K562 (cell line): Measurements from ENCODE around the gene SMIM30. TPM values are rescaled to one million over a fixed set of nuclear protein-coding genes. Genes with fewer than 3 reads are reported as not detected.

Source experiments
- ATAC-seq: fragments of 200-7000 bp; cut with Tn5 transposase; 3 replicates; pipeline ENCODE4 v1.9.1; 2020; ENCODE audit warnings: moderate library complexity
- BruUV-seq: library from RNA; stranded (reverse); fragments of 400-500 nt; replicated peaks from 2 replicates; lab custom pipeline; 2021; lab: Mats Ljungman, UMichigan
- CTCF ChIA-PET: fragments of 300-600 bp; formaldehyde crosslinking; extraction: SDS; loops from one replicate; lab custom pipeline; 2021; ENCODE audit warnings: low intra/inter-chr PET ratio; lab: Yijun Ruan, JAX
- POLR2A ChIA-PET: fragments of 300-600, 350-650 bp; sonication (Branson Sonifier 250); formaldehyde crosslinking; extraction: SDS; loops from one replicate; lab custom pipeline; 2021; ENCODE audit warnings: antibody characterized with exemption, inconsistent platforms; lab: Yijun Ruan, JAX
- DNase-seq, 4 experiments: peaks; one replicate each; pipeline versions ENCODE4 v3.0.0 to v3.0.0-alpha.2; 2011 to 2018; ENCODE audit warnings: low spot score in 3 of 4, mixed read lengths in 3 of 4; ENCODE audit errors: extremely low read depth in 1 of 4
- FAIRE-seq: peaks from 2 replicates; lab custom pipeline; 2011; peaks lifted over from hg19 to GRCh38; lab: Jason Lieb, UNC
- H2AFZ ChIP-seq: 2 replicates; pipeline ENCODE4 v1.6.0; 2011; ENCODE audit warnings: low read depth, low read length, control low read depth, inconsistent platforms
- H3K27ac ChIP-seq: fragments of 200-600 bp; 3 replicates; pipeline ENCODE4 v1.8.0; 2011; ENCODE audit warnings: low read depth, mild to moderate bottlenecking, control low read depth, inconsistent platforms, low read length, moderate library complexity, mixed read lengths; ENCODE audit errors: extremely low read depth
- H3K27me3 ChIP-seq, 2 experiments: fragments of 300-600 bp in 1 of 2; 2 replicates in 1 of 2; 3 replicates in 1 of 2; pipeline versions ENCODE4 v1.6.0 to v1.8.0; 2011; ENCODE audit warnings: inconsistent platforms in 2 of 2, low read length in 2 of 2, mild to moderate bottlenecking in 1 of 2, mixed read lengths in 1 of 2, moderate library complexity in 1 of 2; ENCODE audit not compliant: control insufficient read depth in 2 of 2, insufficient read depth in 2 of 2
- H3K36me3 ChIP-seq: fragments of 300-600 bp; 3 replicates; pipeline ENCODE4 v1.8.0; 2011; ENCODE audit warnings: mild to moderate bottlenecking, low read length, inconsistent platforms; ENCODE audit not compliant: control insufficient read depth, insufficient read depth
- H3K4me1 ChIP-seq, 2 experiments: fragments of 200-600 bp in 1 of 2; replicated peaks in 1 of 2; 2 replicates in 1 of 2; 3 replicates in 1 of 2; pipeline versions ENCODE4 v1.5.1 to v1.8.0; 2011; ENCODE audit warnings: inconsistent platforms in 2 of 2, low read length in 2 of 2, mild to moderate bottlenecking in 1 of 2, mixed read lengths in 1 of 2, moderate library complexity in 1 of 2; ENCODE audit not compliant: control insufficient read depth in 2 of 2, insufficient read depth in 2 of 2
- H3K4me2 ChIP-seq: 2 replicates; pipeline ENCODE4 v1.6.1; 2011; ENCODE audit warnings: low read length, control low read depth, inconsistent platforms, mixed read lengths; ENCODE audit not compliant: insufficient read depth
- H3K4me3 ChIP-seq: fragments of 200-600 bp; sonication (generic), shearing (Covaris generic); 2 replicates; pipeline ENCODE4 v1.5.1; 2016; ENCODE audit warnings: control low read depth, inconsistent platforms
- H3K79me2 ChIP-seq: fragments of 200-600 bp; 3 replicates; pipeline ENCODE4 v1.8.0; 2011; ENCODE audit warnings: low read length, inconsistent platforms; ENCODE audit not compliant: control insufficient read depth, insufficient read depth
- H3K9ac ChIP-seq, 2 experiments: 2 replicates each; pipeline versions ENCODE4 v1.6.0 to v1.6.1; 2011; ENCODE audit warnings: low read depth in 2 of 2, low read length in 2 of 2, control low read depth in 1 of 2, inconsistent platforms in 1 of 2, mild to moderate bottlenecking in 1 of 2, mixed read lengths in 1 of 2; ENCODE audit not compliant: insufficient read depth in 1 of 2
- H3K9me1 ChIP-seq: one replicate; pipeline ENCODE4 v1.6.0; 2011; ENCODE audit warnings: inconsistent platforms, mild to moderate bottlenecking, low read length, moderate library complexity; ENCODE audit not compliant: control insufficient read depth, insufficient read depth
- H3K9me3 ChIP-seq: replicated peaks from 2 replicates; pipeline ENCODE4 v1.5.1; 2011; ENCODE audit warnings: low read depth, low read length, inconsistent platforms; ENCODE audit not compliant: control insufficient read depth, insufficient read depth
- H4K20me1 ChIP-seq: replicated peaks from 2 replicates; pipeline ENCODE4 v1.6.1; 2011; ENCODE audit warnings: low read length, inconsistent platforms, mixed read lengths; ENCODE audit not compliant: control insufficient read depth, insufficient read depth
- CTCF ChIP-seq, 3 experiments: IDR thresholded peaks in 2 of 3; conservative IDR thresholded peaks in 1 of 3; 2 replicates each; pipeline ENCODE4 v1.5.1; 2011 to 2012; ENCODE audit warnings: low read length in 3 of 3, mild to moderate bottlenecking in 3 of 3, control low read depth in 2 of 3, improper control_type of control experiment in 1 of 3, inconsistent platforms in 1 of 3, low read depth in 1 of 3, mixed read lengths in 1 of 3, moderate library complexity in 1 of 3; ENCODE audit not compliant: insufficient read depth in 2 of 3
- GMEB1 ChIP-seq: fragments of 250-450 bp; sonication (Bioruptor Pico); IDR thresholded peaks from 2 replicates; pipeline ENCODE4 v1.4.0; 2020; ENCODE audit warnings: mild to moderate bottlenecking
- MCM3 ChIP-seq: fragments of 450-650 bp; IDR thresholded peaks from 2 replicates; pipeline ENCODE4 v1.6.1; 2016
- MED1 ChIP-seq: sonication (generic); formaldehyde crosslinking; IDR thresholded peaks from 2 replicates; pipeline ENCODE4 v1.8.1; 2023; ENCODE audit warnings: missing genetic modification reagents, borderline replicate concordance
- TAF1 ChIP-seq: IDR thresholded peaks from 2 replicates; pipeline ENCODE4 v1.6.1; 2011; ENCODE audit warnings: mild to moderate bottlenecking, low read length, moderate library complexity; ENCODE audit not compliant: insufficient read depth, control insufficient read depth, severe bottlenecking; ENCODE audit errors: extremely low read depth
- TEAD4 ChIP-seq, 2 experiments: sonication (generic) in 1 of 2; formaldehyde crosslinking in 1 of 2; IDR thresholded peaks; 2 replicates each; pipeline versions ENCODE4 v1.6.1 to v1.8.0; 2012 to 2022; ENCODE audit warnings: borderline replicate concordance in 1 of 2, inconsistent platforms in 1 of 2, low read length in 1 of 2, mild to moderate bottlenecking in 1 of 2, missing genetic modification reagents in 1 of 2
- ZFP91 ChIP-seq: sonication (generic); formaldehyde crosslinking; IDR thresholded peaks from 2 replicates; pipeline ENCODE4 v1.8.0; 2022; ENCODE audit warnings: mild to moderate bottlenecking, missing genetic modification reagents
- ZNF184 ChIP-seq: sonication (generic); formaldehyde crosslinking; IDR thresholded peaks from 2 replicates; pipeline ENCODE4 v1.5.0; 2020; ENCODE audit warnings: missing genetic modification reagents
- ZNF239 ChIP-seq: fragments of 250-450 bp; sonication (Bioruptor Pico); IDR thresholded peaks from 2 replicates; pipeline ENCODE4 v1.4.0; 2020; ENCODE audit warnings: mild to moderate bottlenecking
- WGBS: fragments of 100-300 bp; shearing (Covaris generic); methylation state at CpG from one replicate; pipeline ENCODE4 v1.1.6; 2016; ENCODE audit warnings: low coverage, mixed read lengths; ENCODE audit not compliant: insufficient coverage; ENCODE audit errors: missing lambda C conversion rate; 5-methylcytosine and 5-hydroxymethylcytosine counted together
- in situ Hi-C: fragments of 300-500 bp; cut with MboI; formaldehyde crosslinking; loops from 4 replicates; pipeline ENCODE4 v1.15.0; 2018; ENCODE audit warnings: inconsistent platforms, mixed read lengths
- intact Hi-C: fragments of 100-400 bp; cut with micrococcal nuclease; formaldehyde crosslinking; loops from 2 replicates; pipeline ENCODE4 v1.14.2; 2022
- polyA plus RNA-seq, 8 experiments: library from polyadenylated mRNA; depleted of rRNA in 4 of 8; stranded (reverse) in 5 of 8; unstranded in 3 of 8; fragments of >200 nt; fragmentation: Nextera tagmentation in 2 of 8; fragmentation: Illumina TruSeq in 1 of 8; extraction: Ambion mirVana in 2 of 8; extraction: Trizol in 1 of 8; gene quantifications; 2 replicates each; pipeline versions ENCODE4 v1.2.1 to v1.2.3, GENCODE V29; 2011 to 2014; ENCODE audit warnings: inconsistent platforms in 1 of 8, missing spikeins in 1 of 8
- total RNA-seq, 7 experiments: library from RNA; depleted of rRNA in 6 of 7; stranded (reverse); fragments of >200 nt in 6 of 7; fragmentation: Illumina TruSeq in 2 of 7; extraction: Trizol in 2 of 7; gene quantifications; 2 replicates each; pipeline versions ENCODE4 v1.2.1 to v1.2.3, GENCODE V29; 2011 to 2021; ENCODE audit warnings: low replicate concordance in 1 of 7

The SMIM30 gene
- total and polyA plus RNA-seq, 9 of the 15 experiments (the other 6 are each of a cell fraction or from before 2014, with no cell fraction given) = 161 to 891 (median 316) TPM

- DNase-seq (no peak), FAIRE-seq (peak; percentile 51), ATAC-seq (peak; percentile 72)
- Histone ChIP-seq H4K20me1 (no peaks in the 10 kb centered on the region), H3K27me3 (no peaks in the 10 kb centered on the region), H3K79me2 (no peaks in the 10 kb centered on the region), H3K9ac (no peak overlapping the region), H2AFZ (no peak overlapping the region), H3K36me3 (no peaks in the 10 kb centered on the region), H3K4me3 (no peak overlapping the region), H3K4me2 (no peak overlapping the region), H3K9me1 (no peaks in the 10 kb centered on the region), H3K4me1 (no peaks in the 10 kb centered on the region; a peak in 1 of 5 replicates), H3K27ac (no peak overlapping the region), H3K9me3 (no peaks in the 10 kb centered on the region)
- ChIA-PET CTCF (no interaction called here), POLR2A (interaction anchor here (1.6 kb wide), 1 partner anchor 12 kb away, joined by 4 read pairs; no protein-coding TSS in a partner anchor)
- in situ Hi-C loops = no loop called here
- intact Hi-C loops = no loop called here
- WGBS = 19% methylated on average over 2 of the region's 2 CpGs
- TF ChIP-seq ZNF239 (CRISPR knock-in tag) (no peak), MED1 (CRISPR knock-in tag) (no peak), GMEB1 (CRISPR knock-in tag) (no peak), ZFP91 (CRISPR knock-in tag) (no peak), TEAD4 (IDR thresholded peaks at IDR 0.05; ENCODE audit: low read length) (no peak), TEAD4 (CRISPR knock-in tag; IDR thresholded peaks at IDR 0.05; ENCODE audit: borderline replicate concordance) (no peak), MCM3 (0 out of 2 replicates have a peak, but pooled peaks have one; percentile 40), TAF1 (no peak), CTCF (IDR thresholded peaks at IDR 0.05 in 2 of 3, conservative IDR thresholded peaks at IDR 0.05 in 1 of 3; ENCODE audit: insufficient read depth in 2 of 3, low read depth in 1 of 3, low read length in 3 of 3) (peak in 2 of 3 experiments; percentile 7 to 21; a peak in 1 of 6 replicates), ZNF184 (no peak)
- BruUV-seq = no TSS peak
Measured at GRCh38 chr7:113131367-113131766, 13.0 kb upstream of the SMIM30 start.
